ENCODE data around the gene OR4D1. TPM values are rescaled to one million over a fixed set of nuclear protein-coding genes. Genes with fewer than 3 reads are reported as not detected.

OR4D1 gene
- total RNA-seq, 1 donor from 2014 or later: under 0.01 TPM

- FAIRE-seq (no peak), DNase-seq (ENCODE audit: low spot score in 2 of 2) (peak in 1 of 2 donors; percentile 59)
These were observed 41.4 kb downstream of the OR4D1 start for GRCh38 chr17:58189436-58190146.

DNA sequence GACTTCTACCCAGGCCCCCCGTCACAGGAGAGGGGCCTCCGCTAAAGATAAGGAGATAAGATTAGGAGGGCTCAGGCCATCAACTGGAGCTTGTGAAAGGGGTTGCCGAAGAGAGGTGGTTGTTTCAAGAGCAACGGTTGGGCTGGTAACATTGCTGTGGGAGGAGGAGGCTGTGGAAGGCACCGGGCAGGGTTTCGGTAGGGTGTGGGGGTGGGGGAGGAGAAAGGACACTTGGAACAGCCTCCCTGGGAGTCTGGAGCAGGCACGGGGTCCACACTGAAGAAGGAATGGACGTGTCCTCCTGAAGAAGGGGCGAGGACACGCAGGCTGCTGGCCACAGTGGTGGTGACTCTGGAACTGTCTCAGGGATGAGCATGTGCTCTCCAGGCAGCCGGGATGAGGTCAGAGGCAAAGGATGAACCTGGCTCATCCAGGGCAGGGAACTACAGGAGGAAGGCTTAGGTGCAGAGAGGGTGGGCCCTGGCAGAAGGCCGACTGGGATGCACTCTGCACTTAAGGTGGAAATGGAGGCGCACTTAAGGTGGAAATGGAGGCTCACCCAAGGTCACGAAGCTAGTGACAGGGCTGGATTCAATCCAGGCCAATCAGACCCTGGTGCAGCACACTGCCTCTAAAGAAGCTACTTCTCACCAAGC lies 43.2 kb downstream of the OR4D1 start:
- FAIRE-seq: no peak
- no peak for DNase-seq (ENCODE audit: low spot score in 2 of 2)

GRCh38 chr17:58192612-58193011 lies 44.4 kb downstream of the OR4D1 start, which contains the start of gene EPX:
Gene EPX (plus strand): TSS chr17:58192726. CDS start chr17:58192847, 121 bp downstream.
- no peak for DNase-seq (ENCODE audit: low spot score in 2 of 2)
- no peak for FAIRE-seq

DNA sequence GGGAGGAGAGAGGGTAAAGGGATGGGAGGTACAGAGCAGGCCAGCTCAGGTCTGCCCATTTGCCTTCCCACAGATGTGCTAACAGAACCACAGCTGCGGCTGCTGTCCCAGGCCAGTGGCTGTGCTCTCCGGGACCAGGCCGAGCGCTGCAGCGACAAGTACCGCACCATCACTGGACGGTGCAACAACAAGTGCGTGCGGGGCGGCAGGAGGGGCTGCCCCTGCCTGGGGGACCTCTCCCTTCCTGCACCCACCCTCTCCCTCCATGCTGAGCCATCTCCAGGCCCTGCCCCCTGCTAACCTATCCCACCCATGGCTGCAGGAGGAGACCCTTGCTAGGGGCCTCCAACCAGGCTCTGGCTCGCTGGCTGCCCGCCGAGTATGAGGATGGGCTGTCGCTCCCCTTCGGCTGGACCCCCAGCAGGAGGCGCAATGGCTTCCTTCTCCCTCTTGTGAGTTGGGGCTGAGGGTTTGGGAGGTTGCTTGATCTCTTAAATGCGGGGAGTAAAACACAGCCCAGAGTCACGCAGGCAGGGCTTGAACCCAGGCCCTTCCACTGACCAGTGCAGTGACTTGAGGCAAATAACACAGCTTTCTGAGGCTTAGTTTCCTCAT lies 45.6 kb downstream of the OR4D1 start:
- no peak for FAIRE-seq
- no peak for DNase-seq (ENCODE audit: low spot score in 2 of 2)

DNA sequence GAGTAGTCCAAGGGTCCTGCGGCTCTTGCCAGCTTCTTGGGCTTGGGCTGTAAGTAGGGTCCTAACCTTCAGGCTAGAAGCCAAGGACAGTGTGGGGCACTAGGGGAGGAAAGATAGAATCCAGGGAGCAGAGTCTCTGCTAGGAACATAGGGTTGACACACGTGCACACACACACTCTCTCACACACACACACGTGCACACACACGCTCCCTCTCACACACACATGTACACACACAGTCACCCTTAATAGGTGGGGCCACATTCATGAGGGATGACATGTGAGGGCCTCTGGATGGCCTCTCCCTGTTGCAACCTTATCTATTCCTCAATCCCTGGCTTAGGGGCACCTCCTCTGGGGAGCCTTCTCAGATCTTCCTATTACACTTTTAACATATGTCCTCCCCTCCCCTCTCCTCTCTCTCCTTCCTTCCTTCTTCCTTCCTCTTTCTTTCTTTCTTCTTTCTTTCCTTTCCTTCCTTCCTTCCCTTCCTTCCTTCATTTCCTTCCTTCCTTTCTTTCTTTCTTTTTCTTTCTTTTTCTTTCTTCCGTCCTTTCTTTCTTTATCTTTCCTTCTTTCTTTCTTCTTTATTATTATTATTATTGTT lies 47.4 kb downstream of the OR4D1 start:
- no peak for DNase-seq (ENCODE audit: low spot score in 2 of 2)
- no peak for FAIRE-seq

- FAIRE-seq (no peak), DNase-seq (ENCODE audit: low spot score in 2 of 2) (no peak)
These were observed 48.4 kb downstream of the OR4D1 start for GRCh38 chr17:58196610-58197009.

DNA sequence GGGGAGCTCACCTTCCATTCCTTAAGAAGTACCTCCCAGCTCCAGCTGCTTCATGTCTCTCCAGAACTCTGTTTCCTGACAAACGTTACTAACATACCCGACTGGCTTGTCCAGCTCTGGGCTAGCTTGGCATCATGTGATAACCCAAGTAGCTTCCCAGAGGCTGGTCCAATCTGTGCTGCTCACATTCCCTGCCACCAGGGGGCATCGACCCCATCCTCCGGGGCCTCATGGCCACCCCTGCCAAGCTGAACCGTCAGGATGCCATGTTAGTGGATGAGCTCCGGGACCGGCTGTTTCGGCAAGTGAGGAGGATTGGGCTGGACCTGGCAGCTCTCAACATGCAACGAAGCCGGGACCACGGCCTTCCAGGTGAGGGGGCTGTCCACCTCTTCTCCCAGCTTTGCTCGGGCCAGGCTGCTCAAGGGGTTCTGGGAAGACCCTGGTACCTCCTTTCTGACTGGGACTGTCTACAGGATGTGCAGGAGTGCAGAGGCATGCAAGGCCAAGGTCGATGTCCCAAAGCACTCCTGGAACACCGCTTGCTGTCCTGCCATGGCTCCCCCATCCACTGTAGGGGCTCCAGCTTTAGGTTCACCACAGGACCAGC lies 51.9 kb downstream of the OR4D1 start:
- DNase-seq (ENCODE audit: low spot score in 2 of 2): no peak
- no peak for FAIRE-seq

DNA sequence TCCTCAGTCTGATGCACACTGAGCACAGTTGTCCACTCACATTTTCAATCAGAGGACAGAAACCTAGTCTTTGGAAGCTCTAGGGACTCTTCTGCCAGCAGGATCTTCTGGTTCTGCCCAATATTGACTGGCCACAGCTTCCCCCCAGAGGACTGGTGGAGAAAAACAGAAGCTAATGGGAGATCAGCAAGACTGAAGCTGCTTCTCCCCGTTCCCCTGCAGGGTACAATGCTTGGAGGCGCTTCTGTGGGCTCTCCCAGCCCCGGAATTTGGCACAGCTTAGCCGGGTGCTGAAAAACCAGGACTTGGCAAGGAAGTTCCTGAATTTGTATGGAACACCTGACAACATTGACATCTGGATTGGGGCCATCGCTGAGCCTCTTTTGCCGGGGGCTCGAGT lies 54.7 kb downstream of the OR4D1 start:
- DNase-seq (ENCODE audit: low spot score in 2 of 2) (no peak), FAIRE-seq (no peak)

- DNase-seq (ENCODE audit: low spot score in 2 of 2) (no peak), FAIRE-seq (no peak)
These were observed 56.6 kb downstream of the OR4D1 start for GRCh38 chr17:58204796-58205195.

DNA sequence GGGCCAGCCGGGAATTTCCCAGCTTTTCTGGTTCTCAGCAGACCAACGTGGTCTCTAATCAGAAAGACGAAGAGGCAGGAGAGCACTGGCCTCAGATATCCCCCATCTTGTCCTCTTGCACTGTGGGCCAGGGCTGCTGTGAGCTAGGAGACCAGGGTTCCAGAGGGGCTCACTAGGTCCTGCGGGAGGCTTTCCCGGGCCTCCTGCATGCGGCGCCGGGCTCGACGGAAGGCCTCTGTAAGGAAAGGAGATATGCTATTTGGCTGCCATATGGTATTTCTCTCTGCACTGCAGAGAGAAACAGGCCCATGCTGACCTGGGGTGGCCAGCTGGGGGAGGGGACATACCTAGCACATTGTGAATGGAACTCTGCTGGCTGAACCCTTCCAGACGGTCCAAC lies 57.8 kb downstream of the OR4D1 start:
- no peak for FAIRE-seq
- DNase-seq (ENCODE audit: low spot score in 2 of 2): no peak

DNA sequence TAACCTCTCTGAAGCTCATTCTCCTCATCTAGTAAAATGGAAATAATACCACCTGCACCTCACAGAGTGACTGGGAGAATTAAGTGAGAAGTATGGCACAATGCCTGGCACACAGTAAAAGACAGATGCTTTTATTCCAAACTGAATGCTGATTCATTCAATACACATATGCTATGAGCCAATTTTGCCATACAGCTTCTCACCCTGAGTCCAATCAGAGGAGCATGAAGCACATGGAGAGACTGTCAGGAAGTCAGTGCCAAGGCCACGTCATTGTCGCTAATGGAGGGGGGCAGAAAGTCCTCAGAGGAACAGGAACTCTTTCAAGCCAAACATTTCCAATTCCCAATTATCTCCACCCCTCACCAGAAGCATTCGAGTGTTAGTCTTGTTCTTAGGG lies 59.3 kb downstream of the OR4D1 start:
- DNase-seq (ENCODE audit: low spot score in 2 of 2): no peak
- FAIRE-seq: no peak

DNA sequence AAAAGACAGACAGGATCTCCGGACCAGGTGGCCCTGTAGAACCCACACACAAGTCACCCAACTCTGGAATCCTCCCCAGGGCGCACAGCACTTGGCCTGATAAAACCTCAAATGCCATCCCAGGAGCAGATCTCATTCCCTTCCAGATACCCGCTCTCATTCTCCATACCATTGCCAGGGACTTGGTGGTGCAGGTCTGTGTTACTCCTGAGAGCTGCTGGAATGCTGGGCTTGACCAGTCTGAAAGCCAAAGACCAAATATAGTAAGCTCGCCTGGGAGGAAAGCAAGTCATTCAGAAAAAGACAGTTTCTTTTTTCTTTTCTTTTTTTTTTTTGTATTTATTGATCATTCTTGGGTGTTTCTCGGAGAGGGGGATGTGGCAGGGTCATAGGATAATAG lies 60.2 kb downstream of the OR4D1 start:
- no peak for FAIRE-seq
- no peak for DNase-seq (ENCODE audit: low spot score in 2 of 2)

Other genes starting within 250 kb of the OR4D1 start
- 6.5 TPM for gene CUEDC1, start 193.0 kb upstream of the OR4D1 start, total RNA-seq
- gene VEZF1, start 160.1 kb upstream of the OR4D1 start, total RNA-seq: 59.5 TPM
- 373 TPM for gene SRSF1, start 141.1 kb upstream of the OR4D1 start, total RNA-seq
- gene DYNLL2, start 65.0 kb upstream of the OR4D1 start, total RNA-seq: 33.0 TPM
- not detected for gene OR4D2, start 18.6 kb downstream of the OR4D1 start, total RNA-seq
- not detected for gene EPX, start 44.3 kb downstream of the OR4D1 start, total RNA-seq
- gene MKS1, start 70.9 kb downstream of the OR4D1 start, total RNA-seq: 13.0 TPM
- gene LPO, start 90.2 kb downstream of the OR4D1 start, total RNA-seq: not detected
- gene MPO, start 132.6 kb downstream of the OR4D1 start, total RNA-seq: 1.2 TPM
- gene TSPOAP1, start 180.4 kb downstream of the OR4D1 start, total RNA-seq: 31.0 TPM
- 35.1 TPM for gene SUPT4H1, start 203.8 kb downstream of the OR4D1 start, total RNA-seq